HG02623 (cell line): ENCODE measurements around the gene RALGAPA2.

ENCODE experiments used
- ATAC-seq: cut with Tn5 transposase; IDR thresholded peaks from one replicate; pipeline ENCODE4 v1.9.1; 2021; ENCODE audit warnings: moderate library complexity; ENCODE audit not compliant: unreplicated experiment

RALGAPA2 gene

GRCh38 chr20:20446001-20446400, 266.4 kb downstream of the RALGAPA2 start:
- no peak for ATAC-seq

GRCh38 chr20:20443504-20443903, 268.9 kb downstream of the RALGAPA2 start:
- ATAC-seq, result no peak

- no peak for ATAC-seq
These were observed 270.0 kb downstream of the RALGAPA2 start for GRCh38 chr20:20442466-20442865.

GRCh38 chr20:20440886-20441658, 271.4 kb downstream of the RALGAPA2 start:
- no peak for ATAC-seq

- no peak for ATAC-seq
These were observed 272.0 kb downstream of the RALGAPA2 start for GRCh38 chr20:20440481-20440880.

GRCh38 chr20:20439602-20440190, 272.7 kb downstream of the RALGAPA2 start:
- no peak for ATAC-seq

- ATAC-seq, result no peak
These were observed 275.1 kb downstream of the RALGAPA2 start for GRCh38 chr20:20437314-20437713.

- no peak for ATAC-seq
These were observed 275.8 kb downstream of the RALGAPA2 start for GRCh38 chr20:20436689-20437088.

- no peak for ATAC-seq
These were observed 277.0 kb downstream of the RALGAPA2 start for GRCh38 chr20:20435453-20435852.

GRCh38 chr20:20432618-20433286, 279.7 kb downstream of the RALGAPA2 start:
- no peak for ATAC-seq

GRCh38 chr20:20430066-20430465, 282.4 kb downstream of the RALGAPA2 start:
- ATAC-seq, result no peak

GRCh38 chr20:20428067-20428466, 284.4 kb downstream of the RALGAPA2 start:
- ATAC-seq, result no peak

- no peak for ATAC-seq
These were observed 285.1 kb downstream of the RALGAPA2 start for GRCh38 chr20:20427227-20427864.

GRCh38 chr20:20426655-20426907, 285.9 kb downstream of the RALGAPA2 start:
- ATAC-seq, result no peak

GRCh38 chr20:20425823-20426654, 286.4 kb downstream of the RALGAPA2 start:
- ATAC-seq, result no peak

- no peak for ATAC-seq
These were observed 289.3 kb downstream of the RALGAPA2 start for GRCh38 chr20:20423117-20423516.

- ATAC-seq, result no peak
These were observed 294.4 kb downstream of the RALGAPA2 start for GRCh38 chr20:20417876-20418676.

GRCh38 chr20:20415321-20415720, 297.1 kb downstream of the RALGAPA2 start:
- no peak for ATAC-seq

- no peak for ATAC-seq
These were observed 297.7 kb downstream of the RALGAPA2 start for GRCh38 chr20:20414640-20415220.

- ATAC-seq, result no peak
These were observed 298.6 kb downstream of the RALGAPA2 start for GRCh38 chr20:20413810-20414281.
